Left ventricle myocardium inferior (tissue), 1 donor: Measurements from ENCODE around the gene BNIP2. TPM values are rescaled to one million over a fixed set of nuclear protein-coding genes. Genes with fewer than 3 reads are reported as not detected.

Experiments used
- DNase-seq: peaks from one replicate; pipeline ENCODE4 v3.0.0-alpha.2; 2020
- H3K27ac ChIP-seq: fragments of 200-600 bp; replicated peaks from 2 replicates; pipeline ENCODE4 v1.8.0; 2021
- H3K27me3 ChIP-seq: fragments of 200-600 bp; 2 replicates; pipeline ENCODE4 v1.8.0; 2021; ENCODE audit warnings: low read depth
- H3K36me3 ChIP-seq: fragments of 200-600 bp; 2 replicates; pipeline ENCODE4 v1.8.0; 2021
- H3K4me1 ChIP-seq: fragments of 200-600 bp; 2 replicates; pipeline ENCODE4 v1.8.0; 2021
- H3K4me3 ChIP-seq: fragments of 200-600 bp; 2 replicates; pipeline ENCODE4 v1.8.0; 2021; ENCODE audit warnings: mild to moderate bottlenecking, moderate library complexity
- H3K9me3 ChIP-seq: fragments of 200-600 bp; replicated peaks from 2 replicates; pipeline ENCODE4 v1.8.0; 2021
- CTCF ChIP-seq: fragments of 200-600 bp; IDR thresholded peaks from 2 replicates; pipeline ENCODE4 v1.8.0; 2021; ENCODE audit warnings: antibody characterized with exemption, mild to moderate bottlenecking, borderline replicate concordance
- intact Hi-C: fragments of 100-400 bp; cut with micrococcal nuclease; formaldehyde crosslinking; loops from one replicate; pipeline ENCODE4 v1.11.0; 2022
- total RNA-seq: library from RNA; stranded (reverse); fragmentation: NEBNext Ultra II Directional; extraction: Animal tissue kit (Norgen Biotek cat#: 25700); gene quantifications from one replicate; pipeline ENCODE4 v1.2.1, GENCODE V29; 2021
- donor health status: DM: no; HTN: yes; CAD: no; lungs with severe emphysema.

The BNIP2 gene
- total RNA-seq, 1 donor from 2014 or later = 78.0 TPM

- no peak for TF ChIP-seq CTCF
- no peak for DNase-seq
- intact Hi-C loops = no loop called here
- no peaks in the 10 kb centered on the region for H3K36me3 ChIP-seq
- no peaks in the 10 kb centered on the region for H3K4me1 ChIP-seq
- H3K27ac ChIP-seq = no peak overlapping the region
- H3K27me3 ChIP-seq = peaks cover 27% of the 10 kb centered on the region
- H3K9me3 ChIP-seq = no peaks in the 10 kb centered on the region
- H3K4me3 ChIP-seq = no peak overlapping the region
Observed at GRCh38 chr15:59614153-59614552, 75.0 kb downstream of the BNIP2 start.

- intact Hi-C loops = no loop called here
- H3K4me3 ChIP-seq = no peak within 1 kb of the TSS
- no peak for TF ChIP-seq CTCF
- H3K27me3 ChIP-seq = peaks cover 18% of the 10 kb centered on the region
- H3K36me3 ChIP-seq = no peaks in the 10 kb centered on the region
- H3K9me3 ChIP-seq = no peaks in the 10 kb centered on the region
- no peak for DNase-seq
- H3K27ac ChIP-seq = no peak within 1 kb of the TSS
- no peaks in the 10 kb centered on the region for H3K4me1 ChIP-seq
Observed at GRCh38 chr15:59611276-59612260, 77.6 kb downstream of the BNIP2 start, which contains the start of gene GCNT3. TSS of gene GCNT3 (plus strand) at chr15:59611783. CDS start at chr15:59618239, 6,456 bp downstream.

- no peak for TF ChIP-seq CTCF
- H3K36me3 ChIP-seq = no peaks in the 10 kb centered on the region
- intact Hi-C loops = no loop called here
Observed at GRCh38 chr15:59609730-59610712, 79.1 kb downstream of the BNIP2 start.

More at GRCh38 chr15:59609730-59610712, 79.1 kb downstream of the BNIP2 start:
- Histone ChIP-seq H3K27me3 (peaks cover 22% of the 10 kb centered on the region), H3K4me1 (no peaks in the 10 kb centered on the region), H3K9me3 (no peaks in the 10 kb centered on the region), H3K27ac (no peak overlapping the region), H3K4me3 (no peak overlapping the region)
- no peak for DNase-seq

Other genes with a start within 250 kb of the BNIP2 start
- 0.14 TPM for gene GCNT3, start 77.5 kb downstream of the BNIP2 start, total RNA-seq
- gene GTF2A2, start 31.8 kb downstream of the BNIP2 start, total RNA-seq = 126 TPM